GM21528 (cell line): ENCODE results near the gene INPP5A.

Experiments used
- ATAC-seq: cut with Tn5 transposase; IDR thresholded peaks from one replicate; pipeline ENCODE4 v1.9.1; 2021; ENCODE audit warnings: mild to moderate bottlenecking, moderate library complexity; ENCODE audit not compliant: unreplicated experiment, low FRiP score

Gene INPP5A

GRCh38 chr10:132746801-132747625, 209.4 kb downstream of the INPP5A start:
- no peak for ATAC-seq

- ATAC-seq, result no peak
These were observed 210.5 kb downstream of the INPP5A start for GRCh38 chr10:132748135-132748534.

GRCh38 chr10:132748545-132749370, 211.2 kb downstream of the INPP5A start:
- no peak for ATAC-seq

GRCh38 chr10:132749371-132749795, 211.8 kb downstream of the INPP5A start:
- no peak for ATAC-seq

GRCh38 chr10:132750936-132751335, 213.3 kb downstream of the INPP5A start:
- ATAC-seq, result no peak

GRCh38 chr10:132752378-132752777, 214.8 kb downstream of the INPP5A start:
- no peak for ATAC-seq

- no peak for ATAC-seq
These were observed 215.4 kb downstream of the INPP5A start for GRCh38 chr10:132752961-132753360.

- ATAC-seq, result no peak
These were observed 216.0 kb downstream of the INPP5A start for GRCh38 chr10:132753596-132753995.

GRCh38 chr10:132754071-132754470, 216.5 kb downstream of the INPP5A start:
- no peak for ATAC-seq

GRCh38 chr10:132755166-132755711, 217.7 kb downstream of the INPP5A start:
- no peak for ATAC-seq

GRCh38 chr10:132756591-132756990, 219.0 kb downstream of the INPP5A start:
- no peak for ATAC-seq

- no peak for ATAC-seq
These were observed 219.6 kb downstream of the INPP5A start for GRCh38 chr10:132757171-132757570.

GRCh38 chr10:132758865-132759264, 221.3 kb downstream of the INPP5A start:
- no peak for ATAC-seq

GRCh38 chr10:132761395-132762060, 223.9 kb downstream of the INPP5A start:
- ATAC-seq, result no peak

- ATAC-seq, result no peak
These were observed 224.7 kb downstream of the INPP5A start for GRCh38 chr10:132762267-132762666.

GRCh38 chr10:132763545-132763944, 226.0 kb downstream of the INPP5A start:
- no peak for ATAC-seq

- no peak for ATAC-seq
These were observed 226.5 kb downstream of the INPP5A start for GRCh38 chr10:132764108-132764507.

GRCh38 chr10:132765435-132765834, 227.8 kb downstream of the INPP5A start:
- ATAC-seq, result no peak

- ATAC-seq, result no peak
These were observed 228.7 kb downstream of the INPP5A start for GRCh38 chr10:132766291-132766690.

GRCh38 chr10:132768346-132769248, 231.0 kb downstream of the INPP5A start:
- no peak for ATAC-seq
